ENCODE results near the gene PRLH.

Gene PRLH

DNA sequence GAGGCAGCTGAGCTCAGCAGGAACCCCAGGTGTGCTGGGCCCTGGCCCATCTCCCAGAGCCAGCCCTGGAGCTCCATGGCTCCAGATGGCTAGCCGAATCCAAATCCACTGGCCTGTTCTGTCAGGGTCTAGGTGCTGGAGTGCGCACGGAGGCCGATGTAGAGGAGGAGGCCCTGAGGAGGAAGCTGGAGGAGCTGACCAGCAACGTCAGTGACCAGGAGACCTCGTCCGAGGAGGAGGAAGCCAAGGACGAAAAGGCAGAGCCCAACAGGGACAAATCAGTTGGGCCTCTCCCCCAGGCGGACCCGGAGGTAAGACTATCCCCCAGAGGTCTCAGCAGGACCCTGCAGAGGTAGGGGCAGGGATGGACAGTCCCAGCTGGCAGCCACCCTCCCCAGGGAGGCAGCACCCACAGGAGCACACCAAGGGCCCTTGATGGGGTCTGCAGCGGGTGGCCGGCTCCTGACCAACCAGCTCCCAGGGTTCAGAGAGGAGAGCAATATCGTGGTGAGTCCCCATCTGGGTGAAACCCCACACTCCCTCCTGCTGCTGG is 26.1 kb upstream of the PRLH start:
- no peak for DNase-seq

DNA sequence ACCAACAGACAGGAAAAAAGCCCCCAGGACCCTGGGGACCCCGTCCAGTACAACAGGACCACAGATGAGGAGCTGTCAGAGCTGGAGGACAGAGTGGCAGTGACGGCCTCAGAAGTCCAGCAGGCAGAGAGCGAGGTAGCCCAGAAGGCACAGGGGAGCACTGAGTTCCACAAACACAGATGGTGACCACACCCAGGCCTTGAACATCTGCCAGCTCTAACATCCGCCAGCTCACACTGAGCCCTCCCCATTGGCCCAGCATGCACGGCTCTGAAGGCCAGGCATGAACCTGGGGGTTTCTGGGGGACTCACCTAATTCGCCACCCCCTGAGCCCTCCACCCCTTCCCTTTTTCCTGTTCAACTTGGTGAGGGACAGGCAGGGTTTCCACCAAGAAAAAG is 25.6 kb upstream of the PRLH start:
- DNase-seq = peak; percentile 45

- no peak for DNase-seq
These were observed 25.1 kb upstream of the PRLH start for GRCh38 chr2:237541243-237541642.

- no peak for DNase-seq
These were observed 24.2 kb upstream of the PRLH start for GRCh38 chr2:237542001-237542704.

DNA sequence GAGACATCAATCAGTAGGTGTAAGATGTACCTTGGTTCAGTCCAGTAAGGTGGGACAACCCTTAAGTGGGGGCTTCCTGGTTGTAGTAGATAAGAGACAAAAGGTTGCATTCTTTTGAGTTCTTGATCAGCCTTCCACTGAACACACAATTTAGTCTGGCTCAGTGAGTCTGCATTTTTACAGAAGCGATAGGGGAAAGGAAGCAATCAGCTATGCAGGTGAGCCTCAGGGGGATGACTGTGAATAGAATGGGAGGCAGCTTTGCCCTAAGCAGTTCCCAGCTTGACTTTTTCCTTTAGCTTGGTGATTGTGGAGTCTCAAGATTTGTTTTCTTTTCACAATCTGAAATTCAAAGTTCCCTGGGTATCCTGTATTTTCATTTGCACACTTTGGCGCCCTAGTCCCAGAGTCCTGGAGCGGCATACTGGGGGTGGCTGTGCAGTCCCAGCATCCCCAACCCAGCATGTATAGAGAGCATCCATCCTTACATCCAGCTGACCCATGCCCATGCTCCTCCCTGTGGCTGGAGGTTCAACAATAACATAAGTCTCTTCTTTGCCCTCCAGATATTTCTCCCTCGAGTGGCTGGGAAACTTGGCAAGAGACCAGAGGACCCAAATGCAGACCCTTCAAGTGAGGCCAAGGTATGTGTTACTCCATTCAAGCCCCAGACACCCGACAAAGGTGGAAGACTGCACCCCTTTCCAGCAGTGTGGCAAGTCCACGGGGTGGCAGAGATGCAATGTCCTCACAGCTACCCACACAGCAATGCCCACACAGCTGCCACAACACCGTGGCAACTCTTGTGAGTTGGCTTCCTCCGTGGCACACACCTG is 20.1 kb upstream of the PRLH start:
- no peak for DNase-seq

GRCh38 chr2:237546876-237547395 is 19.4 kb upstream of the PRLH start:
- DNase-seq = no peak

GRCh38 chr2:237547841-237548416 is 18.4 kb upstream of the PRLH start:
- peak; percentile 59 for DNase-seq

GRCh38 chr2:237549216-237549615 is 17.2 kb upstream of the PRLH start:
- DNase-seq = no peak

GRCh38 chr2:237549643-237550415 is 16.5 kb upstream of the PRLH start:
- DNase-seq = no peak

GRCh38 chr2:237551071-237551574 is 15.3 kb upstream of the PRLH start:
- no peak for DNase-seq

DNA sequence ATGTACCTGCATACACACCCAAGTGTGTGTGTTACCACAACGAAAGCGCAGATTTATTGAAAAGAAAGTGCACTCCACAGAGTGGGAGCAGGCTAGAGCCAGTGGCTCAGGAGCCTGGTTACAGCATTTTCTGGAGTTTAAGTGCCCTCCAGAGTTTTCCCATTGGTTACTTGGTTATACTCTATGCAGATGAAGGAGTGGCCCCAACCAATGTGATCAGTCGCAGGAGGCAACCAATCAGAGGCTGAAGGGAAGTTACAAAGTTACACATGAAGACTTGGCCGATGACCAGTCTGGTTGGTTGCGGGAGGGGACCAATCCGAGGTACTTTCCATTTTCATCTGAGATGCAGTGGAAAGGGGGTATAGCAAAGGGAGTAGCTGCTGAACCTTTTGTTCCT is 13.5 kb upstream of the PRLH start:
- DNase-seq = no peak

DNA sequence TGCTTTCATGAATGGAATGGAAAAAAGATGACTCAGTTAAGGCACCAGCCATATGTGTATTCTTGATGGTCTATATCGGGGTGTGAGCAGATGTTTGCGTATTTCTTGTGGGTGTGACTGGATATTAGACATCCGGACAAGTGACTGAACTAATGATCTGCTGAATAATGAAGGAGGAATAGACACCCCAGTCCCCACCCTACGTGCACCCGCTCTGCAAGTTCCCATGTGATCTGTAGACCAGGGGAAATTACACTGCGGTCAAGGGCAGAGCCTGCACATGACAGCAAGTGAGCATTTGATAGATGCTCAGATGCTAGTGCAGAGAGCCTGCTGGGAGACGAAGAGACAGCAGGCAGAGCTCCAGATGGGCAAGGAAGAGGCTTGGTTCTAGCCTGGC is 12.4 kb upstream of the PRLH start:
- no peak for DNase-seq

DNA sequence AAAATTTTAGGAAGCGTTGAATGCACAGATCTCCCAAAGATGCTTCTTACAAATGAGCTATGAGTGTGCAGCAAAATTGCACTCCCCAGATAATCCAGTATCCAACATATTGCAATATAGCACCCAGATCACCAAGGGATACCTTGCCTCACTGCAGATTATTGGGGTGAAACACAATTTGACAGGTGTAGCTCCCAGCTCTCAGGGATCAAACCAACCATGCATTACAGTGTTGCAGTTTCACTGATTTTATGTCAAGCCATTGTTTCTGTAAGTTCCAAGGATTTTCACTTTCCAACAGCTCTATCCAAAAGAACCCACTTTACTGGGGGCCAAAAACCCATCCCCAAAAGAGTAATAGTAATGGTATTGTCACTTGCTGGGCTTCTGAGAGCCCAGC is 10.8 kb upstream of the PRLH start:
- DNase-seq = no peak

DNA sequence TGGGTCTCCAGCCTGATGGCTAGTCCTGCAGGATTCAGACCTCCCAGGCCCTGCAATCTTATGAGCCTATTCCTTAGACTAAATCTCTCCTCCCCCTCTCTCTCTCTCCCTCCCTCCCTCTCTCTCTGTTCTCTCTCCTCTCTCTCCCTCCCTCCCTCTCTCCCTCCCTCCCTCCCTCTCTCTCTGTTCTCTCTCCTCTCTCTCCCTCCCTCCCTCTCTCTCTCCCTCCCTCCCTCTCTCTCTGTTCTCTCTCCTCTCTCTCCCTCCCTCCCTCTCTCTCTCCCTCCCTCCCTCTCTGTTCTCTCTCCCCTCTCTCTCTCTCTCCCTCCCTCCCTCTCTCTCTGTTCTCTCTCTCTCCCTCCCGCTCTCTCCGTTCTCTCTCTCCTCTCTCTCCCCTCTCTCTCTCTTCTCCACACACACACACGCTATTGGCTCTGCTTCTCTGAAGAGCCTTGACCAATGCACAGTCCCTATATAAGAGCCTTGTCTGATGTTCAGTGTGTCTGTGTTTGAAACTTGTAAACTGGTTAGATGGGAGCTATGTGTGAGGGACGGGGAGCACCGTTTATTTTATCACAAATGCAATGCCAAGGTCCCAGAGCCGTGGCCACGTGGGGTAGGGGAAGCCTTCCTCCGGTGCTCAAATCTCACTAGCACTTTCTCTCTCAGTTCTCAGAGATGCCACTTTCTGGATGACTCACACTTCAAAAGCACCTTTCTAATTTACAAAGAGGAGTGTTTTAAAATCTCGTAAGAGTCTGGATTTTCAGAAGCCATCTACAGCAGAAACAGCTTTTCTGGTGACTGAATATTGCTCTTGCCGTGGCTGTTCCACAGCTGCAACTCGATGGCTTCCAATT is 9.4 kb upstream of the PRLH start:
- DNase-seq = no peak

- no peak for DNase-seq
These were observed 8.8 kb upstream of the PRLH start for GRCh38 chr2:237557633-237558015.

DNA sequence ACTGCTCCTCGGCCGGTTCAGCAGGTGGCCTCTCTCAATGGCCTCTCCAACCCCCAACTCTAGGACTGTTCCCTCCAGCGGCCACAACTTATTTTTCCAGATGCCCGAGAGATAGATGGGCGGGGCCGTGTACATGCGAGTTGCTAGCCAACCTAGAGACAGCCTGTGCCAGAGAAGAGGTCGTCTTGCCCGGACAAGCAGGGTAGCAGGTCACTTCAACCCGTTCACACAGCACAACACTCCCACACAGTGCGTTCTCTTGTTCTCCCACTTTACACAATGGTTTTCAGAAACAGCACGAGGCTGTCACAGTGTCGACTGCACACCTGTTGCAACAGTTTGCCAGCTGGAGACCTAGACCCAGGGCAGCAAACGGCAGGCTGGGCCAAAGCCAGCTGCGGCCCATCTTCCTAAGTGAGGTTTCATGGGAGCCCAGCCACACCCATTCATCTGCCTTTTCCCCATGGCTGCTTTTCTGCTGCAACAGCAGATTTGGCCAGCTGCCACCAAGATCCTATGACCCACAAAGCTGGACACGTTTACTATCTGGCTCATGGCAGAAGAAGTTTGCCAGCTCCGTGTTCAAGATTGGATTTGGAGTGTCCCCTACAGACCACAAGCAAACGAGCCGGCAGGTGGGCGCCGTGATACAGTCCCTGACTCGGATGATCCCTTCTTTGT is 7.3 kb upstream of the PRLH start:
- peak; percentile 60 for DNase-seq

DNA sequence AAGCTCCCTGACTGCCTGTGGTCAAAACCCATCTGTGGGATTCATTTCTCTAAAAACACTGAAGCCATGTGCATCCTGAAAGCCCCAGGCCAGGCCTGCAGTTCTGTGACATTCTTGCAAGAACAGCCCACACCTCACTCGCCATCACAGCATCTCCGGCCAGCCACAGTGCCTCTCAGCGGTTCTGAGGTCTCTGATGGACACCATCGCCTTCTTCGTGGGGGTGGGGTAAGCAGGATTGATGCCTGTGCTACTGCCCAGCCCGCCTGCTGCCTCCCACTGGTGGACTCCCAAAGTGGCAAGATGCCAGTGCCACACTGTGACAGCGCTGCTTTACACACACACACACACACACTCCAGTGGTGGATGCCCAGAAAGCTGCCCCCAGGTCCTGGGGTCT is 5.2 kb upstream of the PRLH start:
- no peak for DNase-seq

DNA sequence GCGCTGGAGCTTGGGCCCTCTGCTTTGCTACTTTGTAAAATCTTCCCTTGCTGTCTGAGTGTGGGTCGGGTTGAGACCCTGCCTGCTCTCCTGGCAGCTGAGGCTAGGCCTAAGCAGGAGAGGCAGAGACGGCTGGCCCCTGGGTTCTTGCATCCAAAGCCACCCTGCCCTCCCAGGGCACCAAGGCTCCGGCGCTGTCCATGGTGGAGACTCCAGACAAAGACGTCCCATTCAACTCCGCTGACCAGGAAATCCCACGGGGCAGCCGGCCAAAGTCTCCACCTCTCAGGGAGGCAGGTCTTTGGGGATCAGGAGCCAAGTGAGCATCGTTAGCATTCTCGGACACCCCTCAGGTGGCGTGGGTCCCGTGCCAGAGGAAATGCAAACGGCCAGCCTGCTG is 2.6 kb upstream of the PRLH start:
- DNase-seq = no peak

DNA sequence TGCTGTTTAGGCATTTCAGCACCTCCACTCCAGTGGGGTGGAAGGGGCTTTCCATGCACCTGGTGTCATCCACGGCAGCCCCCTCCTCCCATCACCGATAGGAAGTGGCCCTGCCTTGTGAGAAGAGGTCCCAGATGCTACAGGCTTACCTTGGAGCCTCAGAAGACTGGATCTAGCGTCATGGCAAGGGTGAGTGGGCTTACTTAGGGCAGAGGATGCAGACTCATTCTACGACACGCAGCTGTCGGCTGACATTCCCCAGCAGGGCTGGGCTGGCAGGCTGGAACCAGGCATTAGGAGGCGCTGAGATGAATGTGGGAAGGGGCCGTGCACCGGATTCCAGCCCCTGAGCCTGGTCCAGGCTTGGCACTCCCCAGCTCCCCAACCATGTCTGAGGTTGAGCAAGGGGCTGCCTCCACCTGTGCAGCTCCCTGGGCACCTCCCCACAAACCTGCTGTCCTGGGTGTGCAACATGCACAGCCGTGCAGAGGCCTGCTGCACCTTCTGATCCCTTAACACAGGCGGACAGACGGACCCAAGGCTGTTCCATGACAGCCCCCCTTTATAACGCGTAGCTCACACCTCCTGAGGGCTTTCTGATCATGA is 1.7 kb upstream of the PRLH start:
- DNase-seq = no peak

- DNase-seq = no peak
These were observed 400 bp upstream of the PRLH start for GRCh38 chr2:237565974-237566373.
